Neural cell (in vitro differentiated cells): ENCODE results near the gene C14orf132. TPM values are rescaled to one million over a fixed set of nuclear protein-coding genes. Genes with fewer than 3 reads are reported as not detected.

Experiments
- H2AFZ ChIP-seq: fragments of 200-600, 300-800 bp; sonication (generic), shearing (Covaris generic); 2 replicates; pipeline ENCODE4 v1.6.0; 2014; ENCODE audit warnings: low read depth, mild to moderate bottlenecking, antibody characterized with exemption, low read length, moderate library complexity
- H3F3A ChIP-seq: fragments of 200-600 bp; shearing (Covaris generic); 2 replicates; pipeline ENCODE4 v1.6.1; 2016; ENCODE audit warnings: mild to moderate bottlenecking, moderate library complexity, mixed read lengths, antibody characterized with exemption, low read length; ENCODE audit not compliant: insufficient read depth, poor library complexity, severe bottlenecking
- H3K27ac ChIP-seq: fragments of 200-600, 300-800 bp; sonication (generic), shearing (Covaris generic); 2 replicates; pipeline ENCODE4 v1.5.1; 2014; ENCODE audit warnings: mild to moderate bottlenecking, low read length, moderate library complexity
- H3K27me3 ChIP-seq: fragments of 300-800, 200-600 bp; sonication (generic), shearing (Covaris generic); 2 replicates; pipeline ENCODE4 v1.6.0; 2014; ENCODE audit warnings: mild to moderate bottlenecking, low read depth, low read length, moderate library complexity; ENCODE audit not compliant: insufficient read depth
- H3K36me3 ChIP-seq: fragments of 300-800, 200-600 bp; sonication (generic), shearing (Covaris generic); 2 replicates; pipeline ENCODE4 v1.5.1; 2014; ENCODE audit warnings: mild to moderate bottlenecking, antibody characterized with exemption, low read length, moderate library complexity; ENCODE audit not compliant: insufficient read depth
- H3K4me2 ChIP-seq: fragments of 300-800, 200-600 bp; sonication (generic), shearing (Covaris generic); 2 replicates; pipeline ENCODE4 v1.6.0; 2014; ENCODE audit warnings: mild to moderate bottlenecking, low read length
- H3K4me3 ChIP-seq: fragments of 300-800, 200-600 bp; sonication (generic), shearing (Covaris generic); 2 replicates; pipeline ENCODE4 v1.5.1; 2014; ENCODE audit warnings: mild to moderate bottlenecking, low read length, moderate library complexity
- H3K79me2 ChIP-seq: fragments of 200-600 bp; shearing (Covaris generic); replicated peaks from 2 replicates; pipeline ENCODE4 v1.6.0; 2014; ENCODE audit warnings: mild to moderate bottlenecking, low read length, moderate library complexity; ENCODE audit not compliant: insufficient read depth
- H3K9ac ChIP-seq: fragments of 300-800, 200-600 bp; sonication (generic), shearing (Covaris generic); 2 replicates; pipeline ENCODE4 v1.6.1; 2016; ENCODE audit warnings: mild to moderate bottlenecking, low read length, mixed read lengths
- H3K9me2 ChIP-seq: fragments of 200-600 bp; shearing (Covaris generic); 2 replicates; pipeline ENCODE4 v1.6.1; 2016; ENCODE audit warnings: mild to moderate bottlenecking, low read length, mixed read lengths; ENCODE audit not compliant: insufficient read depth
- H3K9me3 ChIP-seq: fragments of 200-600, 300-800 bp; sonication (generic), shearing (Covaris generic); 2 replicates; pipeline ENCODE4 v1.6.1; 2016; ENCODE audit warnings: mild to moderate bottlenecking, mixed run types, low read length, moderate library complexity, mixed read lengths
- H4K20me1 ChIP-seq: fragments of 200-600 bp; shearing (Covaris generic); 2 replicates; pipeline ENCODE4 v1.6.1; 2016; ENCODE audit warnings: mild to moderate bottlenecking, mixed run types; ENCODE audit not compliant: insufficient read depth
- EP300 ChIP-seq: fragments of 450-650 bp; conservative IDR thresholded peaks from 2 replicates; pipeline ENCODE4 v1.6.1; 2014; ENCODE audit warnings: antibody characterized with exemption, mild to moderate bottlenecking, moderate library complexity; ENCODE audit not compliant: poor library complexity, severe bottlenecking
- EZH2 ChIP-seq: fragments of 200-600, 300-800 bp; shearing (Covaris generic), sonication (generic); IDR thresholded peaks from 2 replicates; pipeline ENCODE4 v1.6.1; 2014; ENCODE audit warnings: antibody characterized with exemption, low read length, borderline replicate concordance, mild to moderate bottlenecking; ENCODE audit not compliant: insufficient read depth, poor library complexity, severe bottlenecking
- MXI1 ChIP-seq: fragments of 450-650 bp; conservative IDR thresholded peaks from 2 replicates; pipeline ENCODE4 v1.6.1; 2014; ENCODE audit warnings: antibody characterized with exemption, mild to moderate bottlenecking; ENCODE audit not compliant: poor library complexity, severe bottlenecking
- POLR2AphosphoS5 ChIP-seq: IDR thresholded peaks from 2 replicates; pipeline ENCODE4 v1.6.1; 2012
- RAD21 ChIP-seq: fragments of 450-650 bp; conservative IDR thresholded peaks from 2 replicates; pipeline ENCODE4 v1.6.1; 2014; ENCODE audit warnings: antibody characterized with exemption, mild to moderate bottlenecking, moderate library complexity
- SMC3 ChIP-seq: fragments of 450-650 bp; conservative IDR thresholded peaks from 2 replicates; pipeline ENCODE4 v1.6.1; 2014; ENCODE audit warnings: antibody characterized with exemption, mild to moderate bottlenecking, moderate library complexity; ENCODE audit not compliant: poor library complexity
- TAF1 ChIP-seq: IDR thresholded peaks from 2 replicates; pipeline ENCODE4 v1.6.1; 2012; ENCODE audit warnings: low read depth
- polyA plus RNA-seq: library from polyadenylated mRNA; depleted of rRNA; stranded (reverse); fragments of >200 nt; gene quantifications from 2 replicates; pipeline ENCODE4 v1.2.3, GENCODE V29; 2014
- TF ChIP-seq, protein P1 (sequence below): fragments of 450-650 bp; IDR thresholded peaks from 2 replicates; pipeline ENCODE4 v1.5.1; 2014; ENCODE audit warnings: antibody characterized with exemption, mild to moderate bottlenecking, moderate library complexity; ENCODE audit not compliant: poor library complexity, severe bottlenecking
- TF ChIP-seq, protein P2 (sequence below): IDR thresholded peaks from 2 replicates; pipeline ENCODE4 v1.6.1; 2012; ENCODE audit warnings: borderline replicate concordance

The C14orf132 gene
- polyA plus RNA-seq, 1 donor from 2014 or later: 50.1 TPM

DNA sequence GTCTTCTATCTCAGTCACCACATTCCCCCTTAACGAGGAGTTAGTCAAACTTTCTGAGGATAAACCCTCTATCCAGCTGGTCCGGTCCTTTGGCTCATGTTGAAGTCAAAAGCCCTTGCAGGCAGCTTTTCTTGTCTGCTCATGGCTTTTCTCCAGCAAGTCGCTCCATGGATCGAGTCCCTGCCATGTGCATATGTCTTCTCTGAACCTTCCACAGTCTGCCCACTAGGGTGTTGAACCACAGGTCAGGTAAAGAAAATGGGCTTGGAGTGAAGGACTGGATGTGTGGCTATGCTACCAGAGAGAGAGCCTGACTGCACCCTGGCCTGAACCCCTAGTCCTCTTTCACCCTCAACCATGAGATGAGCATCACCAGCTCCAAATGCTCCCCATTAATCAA lies 22.8 kb downstream of the C14orf132 start:
- Histone ChIP-seq H3K27me3 (no peaks in the 10 kb centered on the region), H3K36me3 (no peaks in the 10 kb centered on the region), H4K20me1 (no peaks in the 10 kb centered on the region), H3K4me3 (no peak overlapping the region), H3K79me2 (peaks cover 3% of the 10 kb centered on the region), H3K27ac (no peak overlapping the region), H3K4me2 (no peak overlapping the region), H3K9me3 (no peaks in the 10 kb centered on the region), H3K9me2 (no peaks in the 10 kb centered on the region), H3F3A (no peaks in the 10 kb centered on the region), H3K9ac (no peak overlapping the region), H2AFZ (no peak overlapping the region)
- TF ChIP-seq RAD21 (no peak), EP300 (no peak), POLR2AphosphoS5 (no peak), TAF1 (no peak), EZH2 (no peak), SMC3 (no peak), MXI1 (no peak)
- TF ChIP-seq, protein P1, sequence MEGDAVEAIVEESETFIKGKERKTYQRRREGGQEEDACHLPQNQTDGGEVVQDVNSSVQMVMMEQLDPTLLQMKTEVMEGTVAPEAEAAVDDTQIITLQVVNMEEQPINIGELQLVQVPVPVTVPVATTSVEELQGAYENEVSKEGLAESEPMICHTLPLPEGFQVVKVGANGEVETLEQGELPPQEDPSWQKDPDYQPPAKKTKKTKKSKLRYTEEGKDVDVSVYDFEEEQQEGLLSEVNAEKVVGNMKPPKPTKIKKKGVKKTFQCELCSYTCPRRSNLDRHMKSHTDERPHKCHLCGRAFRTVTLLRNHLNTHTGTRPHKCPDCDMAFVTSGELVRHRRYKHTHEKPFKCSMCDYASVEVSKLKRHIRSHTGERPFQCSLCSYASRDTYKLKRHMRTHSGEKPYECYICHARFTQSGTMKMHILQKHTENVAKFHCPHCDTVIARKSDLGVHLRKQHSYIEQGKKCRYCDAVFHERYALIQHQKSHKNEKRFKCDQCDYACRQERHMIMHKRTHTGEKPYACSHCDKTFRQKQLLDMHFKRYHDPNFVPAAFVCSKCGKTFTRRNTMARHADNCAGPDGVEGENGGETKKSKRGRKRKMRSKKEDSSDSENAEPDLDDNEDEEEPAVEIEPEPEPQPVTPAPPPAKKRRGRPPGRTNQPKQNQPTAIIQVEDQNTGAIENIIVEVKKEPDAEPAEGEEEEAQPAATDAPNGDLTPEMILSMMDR: no peak
- TF ChIP-seq, protein P2, sequence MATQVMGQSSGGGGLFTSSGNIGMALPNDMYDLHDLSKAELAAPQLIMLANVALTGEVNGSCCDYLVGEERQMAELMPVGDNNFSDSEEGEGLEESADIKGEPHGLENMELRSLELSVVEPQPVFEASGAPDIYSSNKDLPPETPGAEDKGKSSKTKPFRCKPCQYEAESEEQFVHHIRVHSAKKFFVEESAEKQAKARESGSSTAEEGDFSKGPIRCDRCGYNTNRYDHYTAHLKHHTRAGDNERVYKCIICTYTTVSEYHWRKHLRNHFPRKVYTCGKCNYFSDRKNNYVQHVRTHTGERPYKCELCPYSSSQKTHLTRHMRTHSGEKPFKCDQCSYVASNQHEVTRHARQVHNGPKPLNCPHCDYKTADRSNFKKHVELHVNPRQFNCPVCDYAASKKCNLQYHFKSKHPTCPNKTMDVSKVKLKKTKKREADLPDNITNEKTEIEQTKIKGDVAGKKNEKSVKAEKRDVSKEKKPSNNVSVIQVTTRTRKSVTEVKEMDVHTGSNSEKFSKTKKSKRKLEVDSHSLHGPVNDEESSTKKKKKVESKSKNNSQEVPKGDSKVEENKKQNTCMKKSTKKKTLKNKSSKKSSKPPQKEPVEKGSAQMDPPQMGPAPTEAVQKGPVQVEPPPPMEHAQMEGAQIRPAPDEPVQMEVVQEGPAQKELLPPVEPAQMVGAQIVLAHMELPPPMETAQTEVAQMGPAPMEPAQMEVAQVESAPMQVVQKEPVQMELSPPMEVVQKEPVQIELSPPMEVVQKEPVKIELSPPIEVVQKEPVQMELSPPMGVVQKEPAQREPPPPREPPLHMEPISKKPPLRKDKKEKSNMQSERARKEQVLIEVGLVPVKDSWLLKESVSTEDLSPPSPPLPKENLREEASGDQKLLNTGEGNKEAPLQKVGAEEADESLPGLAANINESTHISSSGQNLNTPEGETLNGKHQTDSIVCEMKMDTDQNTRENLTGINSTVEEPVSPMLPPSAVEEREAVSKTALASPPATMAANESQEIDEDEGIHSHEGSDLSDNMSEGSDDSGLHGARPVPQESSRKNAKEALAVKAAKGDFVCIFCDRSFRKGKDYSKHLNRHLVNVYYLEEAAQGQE: no peak

- no peaks in the 10 kb centered on the region for H3K9me2 ChIP-seq
Observed at GRCh38 chr14:96062506-96062905, 23.3 kb downstream of the C14orf132 start.

More at GRCh38 chr14:96062506-96062905, 23.3 kb downstream of the C14orf132 start:
- peaks cover 3% of the 10 kb centered on the region for H3K79me2 ChIP-seq
- no peaks in the 10 kb centered on the region for H3K27me3 ChIP-seq
- no peak overlapping the region for H3K27ac ChIP-seq
- H3K4me2 ChIP-seq: no peak overlapping the region
- TF ChIP-seq, protein P1: no peak
- TF ChIP-seq SMC3 (no peak), MXI1 (no peak), TAF1 (no peak), POLR2AphosphoS5 (no peak), EP300 (no peak), RAD21 (no peak), EZH2 (no peak)
- TF ChIP-seq, protein P2: no peak
- H3F3A ChIP-seq: no peaks in the 10 kb centered on the region
- no peaks in the 10 kb centered on the region for H4K20me1 ChIP-seq
- H3K9me3 ChIP-seq: no peaks in the 10 kb centered on the region
- no peak overlapping the region for H3K4me3 ChIP-seq
- no peak overlapping the region for H2AFZ ChIP-seq
- no peak overlapping the region for H3K9ac ChIP-seq
- no peaks in the 10 kb centered on the region for H3K36me3 ChIP-seq
